HG03378 (cell line): Measurements from ENCODE around the gene TMPRSS2.
A peak's percentile ranks its signal among the peaks of the same experiment; 100 is the strongest.
"Not testable (repeated sequence)": the region's sequence is repeated elsewhere in the genome, so short reads cannot be mapped to it uniquely, and the experiment has no call there.

Experiments
- ATAC-seq: cut with Tn5 transposase; IDR thresholded peaks from one replicate; pipeline ENCODE4 v1.9.1; 2021; ENCODE audit warnings: mild to moderate bottlenecking, moderate library complexity; ENCODE audit not compliant: unreplicated experiment

The TMPRSS2 gene

GRCh38 chr21:41428311-41428710 lies 79.6 kb downstream of the TMPRSS2 start:
- ATAC-seq, result no peak

- no peak for ATAC-seq
These were observed 80.4 kb downstream of the TMPRSS2 start for GRCh38 chr21:41427556-41427955.

GRCh38 chr21:41426676-41427404 lies 81.1 kb downstream of the TMPRSS2 start:
- no peak for ATAC-seq

- ATAC-seq, result peak; percentile 80
These were observed 81.8 kb downstream of the TMPRSS2 start, which contains the start of gene MX1 for GRCh38 chr21:41425954-41426675. MX1 (plus strand) TSS chr21:41426239; CDS start chr21:41432071, 5,832 bp downstream.

GRCh38 chr21:41425588-41425953 lies 82.4 kb downstream of the TMPRSS2 start:
- ATAC-seq, result no peak

- ATAC-seq, result not testable (repeated sequence)
These were observed 84.7 kb downstream of the TMPRSS2 start for GRCh38 chr21:41423305-41423636.

GRCh38 chr21:41422546-41423304 lies 85.2 kb downstream of the TMPRSS2 start:
- no peak for ATAC-seq

GRCh38 chr21:41420998-41421397 lies 87.0 kb downstream of the TMPRSS2 start:
- ATAC-seq, result not testable (repeated sequence)

GRCh38 chr21:41419921-41420862 lies 87.8 kb downstream of the TMPRSS2 start:
- peak; percentile 80 for ATAC-seq

- ATAC-seq, result no peak
These were observed 88.8 kb downstream of the TMPRSS2 start for GRCh38 chr21:41418956-41419680.

GRCh38 chr21:41418393-41418792 lies 89.6 kb downstream of the TMPRSS2 start:
- no peak for ATAC-seq

- ATAC-seq, result not testable (repeated sequence)
These were observed 90.5 kb downstream of the TMPRSS2 start for GRCh38 chr21:41417505-41417904.
